ENCODE results near the gene CPNE2.
A peak's percentile ranks its signal among the peaks of the same experiment; 100 is the strongest.
"Not testable (repeated sequence)": the region's sequence is repeated elsewhere in the genome, so short reads cannot be mapped to it uniquely, and the experiment has no call there.

CPNE2 gene

GRCh38 chr16:57184887-57185445 is 92.6 kb downstream of the CPNE2 start:
- Histone ChIP-seq H3K4me1 (peaks cover 22 to 41% (median 36%) of the 10 kb centered on the region in 10 experiments), H3K4me2 (peak overlapping the region; percentile 87 to 99 (median 91)), H4K20me1 (peaks cover 14 to 54% (median 36%) of the 10 kb centered on the region in 11 experiments; a peak in 19 of 22 replicates), H3K9me3 (replicated peaks in 1 of 11) (no peaks in the 10 kb centered on the region), H3K27ac (peak overlapping the region; percentile 79 to 97 (median 91)), H3K4me3 (peak overlapping the region; percentile 83 to 99 (median 88)), H3K9ac (peak overlapping the region; percentile 89 to 98 (median 93)), H3K27me3 (no peaks in the 10 kb centered on the region), H3K36me3 (peaks cover 4 to 23% (median 12%) of the 10 kb centered on the region in 11 experiments; a peak in 16 of 22 replicates)
- TF ChIP-seq Cebpa-rat (IDR thresholded peaks at IDR 0.05), result no peak

DNA sequence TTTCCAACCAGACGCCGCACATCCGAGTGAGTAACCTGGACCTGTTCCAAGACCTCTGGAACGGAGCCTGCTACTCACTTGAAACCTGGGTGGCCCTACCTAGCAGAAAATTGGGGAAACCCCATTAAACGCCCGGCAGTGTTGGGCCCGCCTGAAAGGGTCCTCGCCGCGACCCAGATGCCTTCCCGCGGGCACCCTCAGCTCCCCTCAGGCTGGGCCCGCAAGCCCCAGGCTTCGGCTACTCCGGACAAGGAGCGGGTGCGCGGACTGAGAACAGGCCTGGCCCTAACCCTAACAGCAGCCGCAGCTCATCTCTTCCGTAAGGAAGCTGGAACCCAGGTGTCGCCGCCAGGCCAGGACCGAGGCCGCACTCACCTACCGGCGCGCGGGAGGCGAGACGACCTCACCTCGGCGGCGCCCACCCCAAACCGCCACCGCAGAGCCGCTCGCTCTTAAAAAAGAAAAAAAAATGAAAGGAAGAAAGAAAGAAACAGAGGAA is 93.1 kb downstream of the CPNE2 start:
- peak overlapping the region; percentile 87 to 99 (median 91) for H3K4me2 ChIP-seq
- no peaks in the 10 kb centered on the region for H3K9me3 ChIP-seq (replicated peaks in 1 of 11)
- peaks cover 16 to 54% (median 32%) of the 10 kb centered on the region in 11 experiments; a peak in 19 of 22 replicates for H4K20me1 ChIP-seq
- peak overlapping the region; percentile 83 to 99 (median 88) for H3K4me3 ChIP-seq
- H3K36me3 ChIP-seq, result peaks cover 4 to 24% (median 11%) of the 10 kb centered on the region in 11 experiments; a peak in 16 of 22 replicates
- TF ChIP-seq Cebpa-rat (IDR thresholded peaks at IDR 0.05), result no peak
- H3K9ac ChIP-seq, result peak overlapping the region; percentile 89 to 98 (median 93)
- peaks cover 22 to 46% (median 36%) of the 10 kb centered on the region in 10 experiments for H3K4me1 ChIP-seq
- no peaks in the 10 kb centered on the region for H3K27me3 ChIP-seq
- peak overlapping the region; percentile 79 to 97 (median 91) for H3K27ac ChIP-seq

GRCh38 chr16:57185945-57186871 is 93.8 kb downstream of the CPNE2 start, which contains the start of the genes PSME3IP1 and RSPRY1:
Gene PSME3IP1 (minus strand): TSS chr16:57186039. CDS start chr16:57173854, 12,185 bp downstream.
Gene RSPRY1 (plus strand): TSS chr16:57186329. CDS start chr16:57204659, 18,330 bp downstream.
- peak within 1 kb of the TSS; percentile 87 to 97 (median 92) for H3K27ac ChIP-seq
- peak within 1 kb of the TSS; percentile 83 to 99 (median 88) for H3K4me3 ChIP-seq
- H3K9me3 ChIP-seq (replicated peaks in 1 of 11), result no peaks in the 10 kb centered on the region
- no peaks in the 10 kb centered on the region for H3K27me3 ChIP-seq
- peaks cover 4 to 20% (median 11%) of the 10 kb centered on the region in 11 experiments; a peak in 15 of 22 replicates for H3K36me3 ChIP-seq
- peak within 1 kb of the TSS; percentile 91 to 98 (median 94) for H3K9ac ChIP-seq
- peaks cover 22 to 53% (median 39%) of the 10 kb centered on the region in 10 experiments for H3K4me1 ChIP-seq
- peak within 1 kb of the TSS; percentile 91 to 99 (median 95) for H3K4me2 ChIP-seq
- TF ChIP-seq Cebpa-rat (IDR thresholded peaks at IDR 0.05), result no peak
- peaks cover 10 to 54% (median 40%) of the 10 kb centered on the region in 11 experiments; a peak in 17 of 22 replicates for H4K20me1 ChIP-seq

GRCh38 chr16:57186872-57187854 is 94.8 kb downstream of the CPNE2 start:
- Histone ChIP-seq H4K20me1 (peaks cover 14 to 57% (median 41%) of the 10 kb centered on the region in 11 experiments; a peak in 18 of 22 replicates), H3K9ac (peak overlapping the region; percentile 87 to 98 (median 93)), H3K27me3 (no peaks in the 10 kb centered on the region), H3K4me1 (peaks cover 22 to 59% (median 42%) of the 10 kb centered on the region in 10 experiments), H3K4me3 (peak overlapping the region; percentile 79 to 99 (median 87)), H3K4me2 (peak overlapping the region; percentile 77 to 99 (median 92)), H3K9me3 (replicated peaks in 1 of 11) (no peaks in the 10 kb centered on the region), H3K27ac (peak overlapping the region; percentile 87 to 97 (median 90)), H3K36me3 (peaks cover 4 to 16% (median 11%) of the 10 kb centered on the region in 11 experiments; a peak in 15 of 22 replicates)
- no peak for TF ChIP-seq Cebpa-rat (IDR thresholded peaks at IDR 0.05)

GRCh38 chr16:57187902-57188710 is 95.7 kb downstream of the CPNE2 start:
- Histone ChIP-seq H3K4me1 (peaks cover 26 to 66% (median 42%) of the 10 kb centered on the region in 10 experiments), H3K4me3 (peak overlapping the region; percentile 79 to 99 (median 87)), H4K20me1 (peaks cover 23 to 66% (median 47%) of the 10 kb centered on the region in 11 experiments; a peak in 18 of 22 replicates), H3K9ac (peak overlapping the region; percentile 87 to 98 (median 93); a peak in 21 of 22 replicates), H3K36me3 (peaks cover 4 to 19% (median 11%) of the 10 kb centered on the region in 11 experiments; a peak in 15 of 22 replicates), H3K27ac (peak overlapping the region in 4 of 11 experiments; percentile 90 to 97 (median 93); a peak in 4 of 22 replicates), H3K4me2 (peak overlapping the region; percentile 77 to 99 (median 92))
- not testable (repeated sequence) for H3K9me3 ChIP-seq (replicated peaks in 1 of 11); H3K27me3 ChIP-seq

GRCh38 chr16:57188711-57189002 is 96.3 kb downstream of the CPNE2 start:
- Histone ChIP-seq H3K27me3 (no peaks in the 10 kb centered on the region), H3K27ac (no peak overlapping the region), H3K36me3 (peaks cover 4 to 25% (median 15%) of the 10 kb centered on the region in 11 experiments; a peak in 15 of 22 replicates), H3K4me2 (peak overlapping the region; percentile 77 to 99 (median 92); a peak in 21 of 22 replicates), H3K9me3 (replicated peaks in 1 of 11) (no peaks in the 10 kb centered on the region), H3K4me3 (no peak overlapping the region), H3K9ac (0 out of 22 replicates have a peak overlapping the region, but pooled peaks of 1 of the 11 experiments have one; percentile 13), H4K20me1 (peaks cover 26 to 71% (median 53%) of the 10 kb centered on the region in 11 experiments; a peak in 18 of 22 replicates), H3K4me1 (peaks cover 25 to 61% (median 38%) of the 10 kb centered on the region in 10 experiments)
- TF ChIP-seq Cebpa-rat (IDR thresholded peaks at IDR 0.05), result no peak

DNA sequence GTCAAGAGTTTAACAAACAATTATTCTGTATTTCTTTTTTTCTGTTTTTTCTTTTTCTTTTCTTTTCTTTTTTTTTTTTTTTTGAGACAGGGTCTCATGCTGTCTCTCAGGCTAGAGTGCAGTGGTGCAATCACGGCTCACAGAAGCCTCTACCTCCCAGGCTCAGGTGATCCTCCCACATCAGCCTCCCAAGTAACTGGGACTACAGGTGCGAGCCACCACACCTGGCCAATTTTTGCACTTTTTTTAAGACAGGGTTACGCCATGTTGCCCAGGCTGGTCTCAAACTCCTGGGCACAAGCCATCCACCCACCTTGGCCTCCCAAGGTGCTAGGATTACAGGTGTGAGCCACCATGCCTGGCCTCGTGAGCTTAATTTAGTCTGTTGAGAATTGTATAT is 97.1 kb downstream of the CPNE2 start:
- not testable (repeated sequence) for H3K9ac ChIP-seq; H3K4me2 ChIP-seq; H3K9me3 ChIP-seq (replicated peaks in 1 of 11); H3K27ac ChIP-seq; H3K4me3 ChIP-seq; H3K27me3 ChIP-seq
- peaks cover 4 to 26% (median 16%) of the 10 kb centered on the region in 11 experiments; a peak in 15 of 22 replicates for H3K36me3 ChIP-seq
- peaks cover 21 to 52% (median 29%) of the 10 kb centered on the region in 10 experiments for H3K4me1 ChIP-seq
- peaks cover 28 to 80% (median 55%) of the 10 kb centered on the region in 11 experiments; a peak in 18 of 22 replicates for H4K20me1 ChIP-seq

Data from BLaER1 treated with 17β-estradiol and CSF1 and Interleukin-3, amounts not matched to agents 10 nM and 100 nM (cell line).